HUES64 (cell line): ENCODE measurements around the gene CDH15.
A peak's percentile ranks its signal among the peaks of the same experiment; 100 is the strongest.
"Not testable (repeated sequence)": the region's sequence is repeated elsewhere in the genome, so short reads cannot be mapped to it uniquely, and the experiment has no call there.

ENCODE experiments used
- H3K27ac ChIP-seq: 2 replicates; pipeline ENCODE4 v1.7.0; 2013; ENCODE audit warnings: low read depth, low read length, inconsistent platforms
- H3K27me3 ChIP-seq: 2 replicates; pipeline ENCODE4 v1.6.1; 2013; ENCODE audit warnings: mild to moderate bottlenecking, low read length; ENCODE audit not compliant: insufficient read depth
- H3K36me3 ChIP-seq: 2 replicates; pipeline ENCODE4 v1.6.1; 2013; ENCODE audit warnings: mild to moderate bottlenecking, low read length; ENCODE audit not compliant: insufficient read depth
- H3K4me1 ChIP-seq: 2 replicates; pipeline ENCODE4 v1.6.1; 2013; ENCODE audit warnings: mild to moderate bottlenecking, low read length, moderate library complexity; ENCODE audit not compliant: insufficient read depth
- H3K4me3 ChIP-seq: 2 replicates; pipeline ENCODE4 v1.5.1; 2013; ENCODE audit warnings: mild to moderate bottlenecking, low read length, moderate library complexity
- H3K9ac ChIP-seq: 2 replicates; pipeline ENCODE4 v1.6.1; 2013; ENCODE audit warnings: mild to moderate bottlenecking, low read depth, low read length
- H3K9me3 ChIP-seq: 2 replicates; pipeline ENCODE4 v1.6.1; 2013; ENCODE audit warnings: low read depth, low read length; ENCODE audit not compliant: insufficient read depth
- WGBS: fragments of 150-250, 120-280 bp; methylation state at CpG from one replicate; pipeline ENCODE4 v1.1.7; 2013; ENCODE audit warnings: missing lambda C conversion rate; 5-methylcytosine and 5-hydroxymethylcytosine counted together

Gene CDH15

GRCh38 chr16:89185887-89186592, 14.5 kb downstream of the CDH15 start:
- H3K9ac ChIP-seq, H3K9me3 ChIP-seq, H3K4me3 ChIP-seq, H3K4me1 ChIP-seq, H3K27me3 ChIP-seq, H3K27ac ChIP-seq, H3K36me3 ChIP-seq: not testable (repeated sequence)
- WGBS: 93% methylated on average over 30 of the region's 30 CpGs

- WGBS: 90% methylated on average over 20 of the region's 20 CpGs
- peaks cover 11% of the 10 kb centered on the region for H3K27me3 ChIP-seq
- not testable (repeated sequence) for H3K36me3 ChIP-seq, H3K27ac ChIP-seq, H3K9ac ChIP-seq, H3K4me3 ChIP-seq, H3K4me1 ChIP-seq, H3K9me3 ChIP-seq
These were observed 15.1 kb downstream of the CDH15 start for GRCh38 chr16:89186593-89187031.

GRCh38 chr16:89187032-89187769, 15.7 kb downstream of the CDH15 start:
- Histone ChIP-seq H3K27ac (no peak overlapping the region), H3K4me3 (no peak overlapping the region), H3K9me3 (no peaks in the 10 kb centered on the region), H3K4me1 (no peaks in the 10 kb centered on the region), H3K27me3 (peaks cover 14% of the 10 kb centered on the region), H3K9ac (no peak overlapping the region), H3K36me3 (no peaks in the 10 kb centered on the region)
- 78% methylated on average over 19 of the region's 19 CpGs for WGBS

- Histone ChIP-seq H3K4me3 (no peak overlapping the region), H3K4me1 (no peaks in the 10 kb centered on the region), H3K9ac (no peak overlapping the region), H3K36me3 (no peaks in the 10 kb centered on the region), H3K9me3 (no peaks in the 10 kb centered on the region), H3K27me3 (peaks cover 16% of the 10 kb centered on the region), H3K27ac (no peak overlapping the region)
- 71% methylated on average over 19 of the region's 19 CpGs for WGBS
These were observed 16.3 kb downstream of the CDH15 start for GRCh38 chr16:89187770-89188392.

- not testable (repeated sequence) for H3K4me1 ChIP-seq, H3K9ac ChIP-seq, H3K9me3 ChIP-seq, H3K4me3 ChIP-seq, H3K36me3 ChIP-seq, H3K27ac ChIP-seq
- 93% methylated on average over 25 of the region's 25 CpGs for WGBS
- H3K27me3 ChIP-seq: peaks cover 18% of the 10 kb centered on the region
These were observed 17.2 kb downstream of the CDH15 start for GRCh38 chr16:89188471-89189357.

GRCh38 chr16:89189358-89190025, 17.9 kb downstream of the CDH15 start:
- Histone ChIP-seq H3K27ac (no peak overlapping the region), H3K9ac (no peak overlapping the region), H3K27me3 (peaks cover 22% of the 10 kb centered on the region), H3K36me3 (no peaks in the 10 kb centered on the region), H3K9me3 (no peaks in the 10 kb centered on the region), H3K4me3 (no peak overlapping the region), H3K4me1 (no peaks in the 10 kb centered on the region)
- WGBS: 73% methylated on average over 14 of the region's 14 CpGs

- Histone ChIP-seq H3K27ac (no peak overlapping the region), H3K27me3 (peaks cover 22% of the 10 kb centered on the region), H3K36me3 (no peaks in the 10 kb centered on the region), H3K9ac (no peak overlapping the region), H3K4me3 (no peak overlapping the region), H3K4me1 (no peaks in the 10 kb centered on the region), H3K9me3 (no peaks in the 10 kb centered on the region)
- 86% methylated on average over 28 of the region's 28 CpGs for WGBS
These were observed 18.8 kb downstream of the CDH15 start for GRCh38 chr16:89190150-89190958.

GRCh38 chr16:89191033-89191900, 19.7 kb downstream of the CDH15 start:
- Histone ChIP-seq H3K27me3 (peaks cover 22% of the 10 kb centered on the region), H3K4me1 (no peaks in the 10 kb centered on the region), H3K27ac (no peak overlapping the region), H3K4me3 (no peak overlapping the region), H3K36me3 (no peaks in the 10 kb centered on the region), H3K9me3 (no peaks in the 10 kb centered on the region), H3K9ac (no peak overlapping the region)
- 79% methylated on average over 42 of the region's 44 CpGs for WGBS

GRCh38 chr16:89191901-89192185, 20.3 kb downstream of the CDH15 start:
- WGBS: 10% methylated on average over 10 of the region's 19 CpGs
- Histone ChIP-seq H3K36me3 (no peaks in the 10 kb centered on the region), H3K4me3 (peak overlapping the region; percentile 63), H3K9me3 (no peaks in the 10 kb centered on the region), H3K9ac (peak overlapping the region; percentile 58; the same call in 1 of the 2 replicates), H3K27me3 (peaks cover 22% of the 10 kb centered on the region), H3K27ac (no peak overlapping the region), H3K4me1 (no peaks in the 10 kb centered on the region)
